H9 (cell line): ENCODE measurements around the gene CLVS2. TPM values are rescaled to one million over a fixed set of nuclear protein-coding genes. Genes with fewer than 3 reads are reported as not detected.

Experiments used
- DNase-seq: peaks from one replicate; pipeline ENCODE4 v3.0.0-alpha.2; 2017
- H2AFZ ChIP-seq: one replicate; pipeline ENCODE4 v1.6.1; 2013; ENCODE audit warnings: mild to moderate bottlenecking, low read length, control low read depth, moderate library complexity
- H2AK5ac ChIP-seq: 2 replicates; pipeline ENCODE4 v1.6.1; 2013; ENCODE audit warnings: low read length, control low read depth, mixed read lengths; ENCODE audit not compliant: insufficient read length
- H2BK120ac ChIP-seq: one replicate; pipeline ENCODE4 v1.6.1; 2013; ENCODE audit warnings: low read depth, mild to moderate bottlenecking, low read length, control low read depth, inconsistent platforms; ENCODE audit not compliant: poor library complexity, severe bottlenecking
- H2BK12ac ChIP-seq: 2 replicates; pipeline ENCODE4 v1.6.1; 2013; ENCODE audit warnings: low read length, control low read depth, mixed read lengths, low read depth; ENCODE audit not compliant: insufficient read length
- H2BK15ac ChIP-seq: 2 replicates; pipeline ENCODE4 v1.6.1; 2013; ENCODE audit warnings: low read depth, low read length, control low read depth
- H2BK20ac ChIP-seq: one replicate; pipeline ENCODE4 v1.6.1; 2013; ENCODE audit warnings: low read depth, mild to moderate bottlenecking, low read length, control low read depth, inconsistent platforms; ENCODE audit not compliant: poor library complexity, severe bottlenecking
- H2BK5ac ChIP-seq: 2 replicates; pipeline ENCODE4 v1.6.1; 2013; ENCODE audit warnings: low read length, control low read depth, mixed read lengths; ENCODE audit not compliant: insufficient read length
- H3K14ac ChIP-seq: 2 replicates; pipeline ENCODE4 v1.6.1; 2013; ENCODE audit warnings: low read length, control low read depth; ENCODE audit not compliant: insufficient read depth
- H3K18ac ChIP-seq: 2 replicates; pipeline ENCODE4 v1.6.1; 2013; ENCODE audit warnings: low read depth, mild to moderate bottlenecking, mixed read lengths, low read length, control low read depth; ENCODE audit not compliant: insufficient read length
- H3K23ac ChIP-seq: 2 replicates; pipeline ENCODE4 v1.6.1; 2013; ENCODE audit warnings: low read length, control low read depth, mixed read lengths, low read depth; ENCODE audit not compliant: insufficient read length
- H3K23me2 ChIP-seq: 2 replicates; pipeline ENCODE4 v1.6.1; 2013; ENCODE audit warnings: low read depth, mild to moderate bottlenecking, mixed read lengths, low read length, control low read depth; ENCODE audit not compliant: insufficient read length, poor library complexity, severe bottlenecking
- H3K27ac ChIP-seq: 2 replicates; pipeline ENCODE4 v1.5.1; 2013; ENCODE audit warnings: low read length, control low read depth, mixed read lengths, low read depth; ENCODE audit not compliant: insufficient read length
- H3K27me3 ChIP-seq: 2 replicates; pipeline ENCODE4 v1.6.1; 2013; ENCODE audit warnings: low read length, control low read depth, inconsistent platforms; ENCODE audit not compliant: insufficient read depth
- H3K4ac ChIP-seq: 2 replicates; pipeline ENCODE4 v1.6.1; 2013; ENCODE audit warnings: low read depth, mild to moderate bottlenecking, control low read depth, inconsistent platforms, low read length, moderate library complexity
- H3K4me1 ChIP-seq: 2 replicates; pipeline ENCODE4 v1.6.1; 2013; ENCODE audit warnings: low read length, control low read depth, inconsistent platforms; ENCODE audit not compliant: insufficient read depth
- H3K4me2 ChIP-seq: 2 replicates; pipeline ENCODE4 v1.6.1; 2013; ENCODE audit warnings: low read length, control low read depth, mixed read lengths; ENCODE audit not compliant: insufficient read length, insufficient read depth
- H3K56ac ChIP-seq: 2 replicates; pipeline ENCODE4 v1.6.1; 2013; ENCODE audit warnings: low read depth, mild to moderate bottlenecking, mixed read lengths, low read length, control low read depth; ENCODE audit not compliant: insufficient read length
- H3K79me1 ChIP-seq: 2 replicates; pipeline ENCODE4 v1.6.1; 2013; ENCODE audit warnings: low read depth, mild to moderate bottlenecking, moderate library complexity, low read length, control low read depth, inconsistent platforms; ENCODE audit not compliant: insufficient read depth, poor library complexity, severe bottlenecking
- H3K79me2 ChIP-seq: 2 replicates; pipeline ENCODE4 v1.6.1; 2013; ENCODE audit warnings: low read length, control low read depth, inconsistent platforms; ENCODE audit not compliant: insufficient read depth
- H3K9ac ChIP-seq: 2 replicates; pipeline ENCODE4 v1.6.1; 2013; ENCODE audit warnings: low read length, control low read depth, mixed read lengths; ENCODE audit not compliant: insufficient read length; ENCODE audit errors: extremely low read depth
- H3K9me3 ChIP-seq: one replicate; pipeline ENCODE4 v1.6.1; 2013; ENCODE audit warnings: low read depth, low read length, inconsistent platforms; ENCODE audit not compliant: control insufficient read depth
- H3T11ph ChIP-seq: one replicate; pipeline ENCODE4 v1.6.1; 2013; ENCODE audit warnings: mild to moderate bottlenecking, low read length, control low read depth, inconsistent platforms
- H4K20me1 ChIP-seq: one replicate; pipeline ENCODE4 v1.6.1; 2013; ENCODE audit not compliant: control insufficient read depth, insufficient read length, insufficient read depth
- H4K5ac ChIP-seq: 2 replicates; pipeline ENCODE4 v1.6.1; 2013; ENCODE audit warnings: low read depth, mild to moderate bottlenecking, mixed read lengths, low read length, control low read depth; ENCODE audit not compliant: insufficient read length
- H4K8ac ChIP-seq: replicated peaks from 2 replicates; pipeline ENCODE4 v1.6.1; 2013; ENCODE audit warnings: low read length, control low read depth, mixed read lengths, low read depth; ENCODE audit not compliant: insufficient read length
- H4K91ac ChIP-seq: 2 replicates; pipeline ENCODE4 v1.6.1; 2013; ENCODE audit warnings: low read depth, mild to moderate bottlenecking, moderate library complexity, mixed read lengths, low read length, control low read depth; ENCODE audit not compliant: insufficient read length
- H3K27ac Mint-ChIP-seq, 3 experiments: 2 replicates in 2 of 3; 3 replicates in 1 of 3; pipeline ENCODE4 v1.8.0; 2020 to 2021; ENCODE audit warnings: mixed read lengths in 3 of 3, mild to moderate bottlenecking in 1 of 3, moderate library complexity in 1 of 3
- H3K27me3 Mint-ChIP-seq: 2 replicates; pipeline ENCODE4 v1.8.0; 2021; ENCODE audit warnings: low read depth, mild to moderate bottlenecking, moderate library complexity, mixed read lengths
- H3K36me3 Mint-ChIP-seq, 3 experiments: 2 replicates in 2 of 3; 3 replicates in 1 of 3; pipeline ENCODE4 v1.8.0; 2020 to 2021; ENCODE audit warnings: low read depth in 3 of 3, mixed read lengths in 3 of 3; ENCODE audit not compliant: insufficient read depth in 1 of 3
- H3K4me1 Mint-ChIP-seq, 2 experiments: 2 replicates each; pipeline ENCODE4 v1.8.0; 2020; ENCODE audit warnings: mixed read lengths in 2 of 2
- H3K4me3 Mint-ChIP-seq, 2 experiments: 2 replicates in 1 of 2; 3 replicates in 1 of 2; pipeline ENCODE4 v1.8.0; 2020 to 2021; ENCODE audit warnings: mild to moderate bottlenecking in 2 of 2, mixed read lengths in 2 of 2, moderate library complexity in 1 of 2
- H3K9me3 Mint-ChIP-seq, 2 experiments: 2 replicates in 1 of 2; 3 replicates in 1 of 2; pipeline ENCODE4 v1.8.0; 2020; ENCODE audit warnings: mild to moderate bottlenecking in 2 of 2, mixed read lengths in 2 of 2, moderate library complexity in 1 of 2
- whole genome bisulfite sequencing: extraction: QIAGEN DNeasy Blood & Tissue Kit; methylation state at CpG from one replicate; pipeline ENCODE4 v1.1.7; 2013; ENCODE audit warnings: missing lambda C conversion rate, low lambda C conversion rate, mixed read lengths; ENCODE audit not compliant: insufficient read length; ENCODE audit errors: extremely low coverage; 5-methylcytosine and 5-hydroxymethylcytosine counted together
- total RNA-seq: library from RNA; stranded (reverse); gene quantifications from 2 replicates; pipeline ENCODE4 v1.2.1, GENCODE V29; 2021
- TF ChIP-seq, protein P1 (sequence below): fragments of 200-600 bp; sonication (generic); conservative IDR thresholded peaks from 3 replicates; pipeline ENCODE4 v1.8.0; 2021; ENCODE audit warnings: antibody characterized with exemption, mild to moderate bottlenecking

The CLVS2 gene
- total RNA-seq, 1 experiment from 2014 or later = 0.26 TPM

DNA sequence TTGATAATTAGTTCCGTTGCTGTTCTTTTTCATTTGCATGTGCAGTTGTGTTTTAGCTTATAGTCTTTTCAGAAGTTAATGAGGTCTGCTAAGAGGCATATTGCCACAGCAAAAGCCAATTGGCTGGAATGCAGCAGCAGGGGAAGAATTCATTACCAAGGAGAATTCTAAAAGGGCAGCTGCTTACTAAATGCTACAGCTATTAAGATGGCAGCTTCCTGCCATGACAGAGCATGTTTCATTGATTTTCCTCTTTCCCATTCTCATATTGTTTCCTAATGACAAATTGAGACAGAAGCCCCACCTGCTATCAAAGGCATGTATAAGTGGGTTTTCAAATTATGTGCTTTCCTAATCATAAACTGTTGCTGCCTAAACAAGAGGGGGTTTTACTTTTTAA lies 66.6 kb downstream of the CLVS2 start:
- H3K4me1 Mint-ChIP-seq = peaks cover 6 to 15% of the 10 kb centered on the region in 2 experiments
- Histone ChIP-seq H2AFZ (no peak overlapping the region), H3K27me3 (no peaks in the 10 kb centered on the region), H2BK12ac (no peak overlapping the region), H4K20me1 (no peaks in the 10 kb centered on the region), H3K56ac (no peak overlapping the region), H3K79me2 (no peaks in the 10 kb centered on the region), H3K79me1 (no peaks in the 10 kb centered on the region), H4K91ac (no peak overlapping the region), H3K14ac (no peak overlapping the region), H4K8ac (no peak overlapping the region), H4K5ac (no peak overlapping the region), H2BK15ac (no peak overlapping the region), H3K4ac (no peak overlapping the region), H3T11ph (no peak overlapping the region), H2BK5ac (no peak overlapping the region), H3K4me1 (peaks cover 2% of the 10 kb centered on the region; the same call in 1 of the 2 replicates), H3K9ac (no peak overlapping the region), H2AK5ac (no peak overlapping the region), H3K9me3 (no peaks in the 10 kb centered on the region), H3K27ac (no peak overlapping the region), H3K18ac (no peak overlapping the region), H2BK120ac (no peak overlapping the region), H3K4me2 (no peak overlapping the region), H2BK20ac (no peak overlapping the region), H3K23me2 (no peaks in the 10 kb centered on the region), H3K23ac (no peak overlapping the region)
- peak overlapping the region; percentile 84 to 92 (median 90); a peak in 4 of 7 replicates for H3K27ac Mint-ChIP-seq
- TF ChIP-seq, protein P1, sequence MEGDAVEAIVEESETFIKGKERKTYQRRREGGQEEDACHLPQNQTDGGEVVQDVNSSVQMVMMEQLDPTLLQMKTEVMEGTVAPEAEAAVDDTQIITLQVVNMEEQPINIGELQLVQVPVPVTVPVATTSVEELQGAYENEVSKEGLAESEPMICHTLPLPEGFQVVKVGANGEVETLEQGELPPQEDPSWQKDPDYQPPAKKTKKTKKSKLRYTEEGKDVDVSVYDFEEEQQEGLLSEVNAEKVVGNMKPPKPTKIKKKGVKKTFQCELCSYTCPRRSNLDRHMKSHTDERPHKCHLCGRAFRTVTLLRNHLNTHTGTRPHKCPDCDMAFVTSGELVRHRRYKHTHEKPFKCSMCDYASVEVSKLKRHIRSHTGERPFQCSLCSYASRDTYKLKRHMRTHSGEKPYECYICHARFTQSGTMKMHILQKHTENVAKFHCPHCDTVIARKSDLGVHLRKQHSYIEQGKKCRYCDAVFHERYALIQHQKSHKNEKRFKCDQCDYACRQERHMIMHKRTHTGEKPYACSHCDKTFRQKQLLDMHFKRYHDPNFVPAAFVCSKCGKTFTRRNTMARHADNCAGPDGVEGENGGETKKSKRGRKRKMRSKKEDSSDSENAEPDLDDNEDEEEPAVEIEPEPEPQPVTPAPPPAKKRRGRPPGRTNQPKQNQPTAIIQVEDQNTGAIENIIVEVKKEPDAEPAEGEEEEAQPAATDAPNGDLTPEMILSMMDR = no peak
- H3K9me3 Mint-ChIP-seq = no peaks in the 10 kb centered on the region
- WGBS = no CpG with 5 or more reads among the region's 1 CpG
- no peaks in the 10 kb centered on the region for H3K36me3 Mint-ChIP-seq
- H3K27me3 Mint-ChIP-seq = no peaks in the 10 kb centered on the region
- no peak overlapping the region for H3K4me3 Mint-ChIP-seq
- no peak for DNase-seq
